GM15510 (cell line): Measurements from ENCODE around the gene SNTB2.

Experiments used
- POLR2A ChIP-seq: IDR thresholded peaks from 3 replicates; pipeline ENCODE4 v1.6.1; 2011; ENCODE audit warnings: borderline replicate concordance; ENCODE audit not compliant: insufficient read length; ENCODE audit errors: extremely low read depth

Gene SNTB2

GRCh38 chr16:69186642-69187445 is at the start of gene SNTB2:
SNTB2 (plus strand) TSS chr16:69187164; CDS start chr16:69187167, 3 bp downstream.
- TF ChIP-seq POLR2A, result peak; percentile 73

GRCh38 chr16:69138608-69139007 is 48.4 kb upstream of the SNTB2 start:
- no peak for TF ChIP-seq POLR2A

- no peak for TF ChIP-seq POLR2A
These were observed 46.0 kb upstream of the SNTB2 start for GRCh38 chr16:69141014-69141413.

- no peak for TF ChIP-seq POLR2A
These were observed 45.0 kb upstream of the SNTB2 start for GRCh38 chr16:69141936-69142335.

- no peak for TF ChIP-seq POLR2A
These were observed 43.8 kb upstream of the SNTB2 start for GRCh38 chr16:69143116-69143515.

GRCh38 chr16:69145658-69146057 is 41.3 kb upstream of the SNTB2 start:
- TF ChIP-seq POLR2A, result no peak

GRCh38 chr16:69150146-69150865 is 36.7 kb upstream of the SNTB2 start:
- no peak for TF ChIP-seq POLR2A

GRCh38 chr16:69157196-69157595 is 29.8 kb upstream of the SNTB2 start:
- TF ChIP-seq POLR2A, result no peak

GRCh38 chr16:69160192-69160591 is 26.8 kb upstream of the SNTB2 start:
- no peak for TF ChIP-seq POLR2A

GRCh38 chr16:69165584-69165983 is 21.4 kb upstream of the SNTB2 start:
- TF ChIP-seq POLR2A, result no peak

GRCh38 chr16:69166221-69166833 is 20.6 kb upstream of the SNTB2 start:
- no peak for TF ChIP-seq POLR2A

- TF ChIP-seq POLR2A, result no peak
These were observed 19.7 kb upstream of the SNTB2 start for GRCh38 chr16:69166946-69167930.

GRCh38 chr16:69169051-69169450 is 17.9 kb upstream of the SNTB2 start:
- no peak for TF ChIP-seq POLR2A

GRCh38 chr16:69169607-69170352 is 17.2 kb upstream of the SNTB2 start:
- no peak for TF ChIP-seq POLR2A
